K562 (cell line): ENCODE data around the gene PPP1R3G. TPM values are rescaled to one million over a fixed set of nuclear protein-coding genes. Genes with fewer than 3 reads are reported as not detected.

Source experiments
- BRCA1 ChIP-seq, 2 experiments: fragments of 450-650 bp in 1 of 2; sonication (generic) in 1 of 2; formaldehyde crosslinking in 1 of 2; IDR thresholded peaks; 2 replicates each; pipeline versions ENCODE4 v1.5.0 to v1.6.1; 2017 to 2020; ENCODE audit warnings: mild to moderate bottlenecking in 1 of 2, missing genetic modification reagents in 1 of 2
- FOS ChIP-seq: IDR thresholded peaks from 3 replicates; pipeline ENCODE4 v1.6.1; 2011; ENCODE audit not compliant: insufficient read length; ENCODE audit errors: extremely low read depth
- MCM3 ChIP-seq: fragments of 450-650 bp; IDR thresholded peaks from 2 replicates; pipeline ENCODE4 v1.6.1; 2016
- MECOM ChIP-seq: fragments of 250-450 bp; sonication (Bioruptor Pico); IDR thresholded peaks from 2 replicates; pipeline ENCODE4 v1.8.0; 2022; ENCODE audit warnings: inconsistent platforms
- MED1 ChIP-seq: sonication (generic); formaldehyde crosslinking; IDR thresholded peaks from 2 replicates; pipeline ENCODE4 v1.8.1; 2023; ENCODE audit warnings: missing genetic modification reagents, borderline replicate concordance
- MEF2D ChIP-seq: conservative IDR thresholded peaks from 2 replicates; pipeline ENCODE4 v1.6.1; 2016; ENCODE audit warnings: low read depth, missing genetic modification characterization, missing compliant biosample characterization
- NR2C2 ChIP-seq, 2 experiments: fragments of 200-800 bp in 1 of 2; sonication (Bioruptor generic) in 1 of 2; sonication (generic) in 1 of 2; formaldehyde crosslinking in 1 of 2; IDR thresholded peaks; 2 replicates each; pipeline versions ENCODE4 v1.6.1 to v1.8.0; 2016 to 2022; ENCODE audit warnings: mild to moderate bottlenecking in 1 of 2, missing compliant biosample characterization in 1 of 2, missing genetic modification characterization in 1 of 2, missing genetic modification reagents in 1 of 2
- RBFOX2 ChIP-seq: fragments of 200-400 bp; formaldehyde crosslinking; IDR thresholded peaks from 2 replicates; pipeline ENCODE4 v1.6.1; 2017; ENCODE audit warnings: low read depth, mild to moderate bottlenecking, low read length, moderate library complexity
- RHOXF2B ChIP-seq: fragments of 250-450 bp; sonication (Bioruptor Pico); conservative IDR thresholded peaks from 2 replicates; pipeline ENCODE4 v1.5.1; 2021
- SP2 ChIP-seq: IDR thresholded peaks from 2 replicates; pipeline ENCODE4 v1.6.1; 2011; ENCODE audit warnings: mild to moderate bottlenecking, low read depth, low read length, moderate library complexity; ENCODE audit not compliant: poor library complexity, severe bottlenecking; ENCODE audit errors: extremely low read depth
- TEAD4 ChIP-seq, 2 experiments: sonication (generic) in 1 of 2; formaldehyde crosslinking in 1 of 2; IDR thresholded peaks; 2 replicates each; pipeline versions ENCODE4 v1.6.1 to v1.8.0; 2012 to 2022; ENCODE audit warnings: borderline replicate concordance in 1 of 2, inconsistent platforms in 1 of 2, low read length in 1 of 2, mild to moderate bottlenecking in 1 of 2, missing genetic modification reagents in 1 of 2
- ZBTB17 ChIP-seq: fragments of 450-650 bp; formaldehyde crosslinking; IDR thresholded peaks from 2 replicates; pipeline ENCODE4 v1.4.0; 2020; ENCODE audit warnings: mild to moderate bottlenecking
- ZNF197 ChIP-seq: fragments of 200-800 bp; sonication (Bioruptor generic); IDR thresholded peaks from 2 replicates; pipeline ENCODE4 v1.6.1; 2016; ENCODE audit warnings: low read depth, missing genetic modification characterization, missing compliant biosample characterization
- ZNF263 ChIP-seq: sonication (generic); formaldehyde crosslinking; IDR thresholded peaks from 2 replicates; pipeline ENCODE4 v1.8.0; 2022; ENCODE audit warnings: mild to moderate bottlenecking, missing genetic modification reagents, borderline replicate concordance
- ZNF316 ChIP-seq: fragments of 450-650 bp; IDR thresholded peaks from 2 replicates; pipeline ENCODE4 v1.6.1; 2016
- ZNF76 ChIP-seq: fragments of 250-450 bp; sonication (Bioruptor Pico); IDR thresholded peaks from 2 replicates; pipeline ENCODE4 v1.4.0; 2020; ENCODE audit warnings: mild to moderate bottlenecking, moderate library complexity, borderline replicate concordance
- polyA plus RNA-seq, 8 experiments: library from polyadenylated mRNA; depleted of rRNA in 4 of 8; stranded (reverse) in 5 of 8; unstranded in 3 of 8; fragments of >200 nt; fragmentation: Nextera tagmentation in 2 of 8; fragmentation: Illumina TruSeq in 1 of 8; extraction: Ambion mirVana in 2 of 8; extraction: Trizol in 1 of 8; gene quantifications; 2 replicates each; pipeline versions ENCODE4 v1.2.1 to v1.2.3, GENCODE V29; 2011 to 2014; ENCODE audit warnings: inconsistent platforms in 1 of 8, missing spikeins in 1 of 8
- total RNA-seq, 7 experiments: library from RNA; depleted of rRNA in 6 of 7; stranded (reverse); fragments of >200 nt in 6 of 7; fragmentation: Illumina TruSeq in 2 of 7; extraction: Trizol in 2 of 7; gene quantifications; 2 replicates each; pipeline versions ENCODE4 v1.2.1 to v1.2.3, GENCODE V29; 2011 to 2021; ENCODE audit warnings: low replicate concordance in 1 of 7
- TF ChIP-seq, protein P1 (sequence below): sonication (generic); formaldehyde crosslinking; IDR thresholded peaks from 2 replicates; pipeline ENCODE4 v1.5.0; 2020; ENCODE audit warnings: missing genetic modification reagents
- TF ChIP-seq, protein P2 (sequence below): fragments of 250-450 bp; sonication (Bioruptor Pico); IDR thresholded peaks from 2 replicates; pipeline ENCODE4 v1.5.0; 2022; ENCODE audit warnings: mild to moderate bottlenecking
- TF ChIP-seq, protein P3 (sequence below): fragments of 450-650 bp; IDR thresholded peaks from 2 replicates; pipeline ENCODE4 v1.6.1; 2017; ENCODE audit warnings: antibody characterized with exemption
- TF ChIP-seq, protein P4 (sequence below): fragments of 450-650 bp; IDR thresholded peaks from 2 replicates; pipeline ENCODE4 v1.6.1; 2016
- TF ChIP-seq, protein P5 (sequence below): fragments of 250-450 bp; sonication (Bioruptor Pico); IDR thresholded peaks from 2 replicates; pipeline ENCODE4 v1.6.1; 2021; ENCODE audit warnings: mild to moderate bottlenecking
- TF ChIP-seq, protein P6 (sequence below): sonication (generic); formaldehyde crosslinking; IDR thresholded peaks from 2 replicates; pipeline ENCODE4 v1.8.0; 2022; ENCODE audit warnings: missing genetic modification reagents, mild to moderate bottlenecking, borderline replicate concordance

PPP1R3G gene
- total and polyA plus RNA-seq, 9 of the 15 experiments (the other 6 are each of a cell fraction or from before 2014, with no cell fraction given), result 0.01 to 0.13 (median 0.01) TPM; not detected in 4

DNA sequence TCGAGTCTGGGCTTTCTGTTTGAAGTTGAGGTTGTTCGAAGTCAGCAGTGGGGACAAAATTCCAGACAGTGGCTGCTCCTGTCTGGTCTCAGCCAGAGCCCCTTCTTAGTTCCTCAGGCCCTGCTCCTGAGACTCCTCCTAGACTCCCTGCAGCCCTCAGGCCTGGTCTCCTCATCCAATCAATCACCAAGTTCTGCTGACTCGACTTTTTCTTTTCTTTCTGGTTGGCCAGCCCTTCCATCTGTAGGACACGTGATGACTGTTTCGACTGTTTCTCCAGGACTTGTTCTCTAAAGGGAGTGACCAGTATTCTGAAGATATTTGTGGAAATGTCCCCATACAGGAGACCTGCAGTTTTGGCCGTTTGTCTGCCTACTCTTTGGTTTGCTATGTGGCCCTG, 19.5 kb downstream of the PPP1R3G start (continued):
- no peak for TF ChIP-seq NR2C2 (CRISPR knock-in tag; IDR thresholded peaks at IDR 0.05)
- no peak for TF ChIP-seq NR2C2 (tag; IDR thresholded peaks at IDR 0.05)
- TF ChIP-seq ZNF76 (CRISPR knock-in tag), result no peak
- TF ChIP-seq, protein P1, sequence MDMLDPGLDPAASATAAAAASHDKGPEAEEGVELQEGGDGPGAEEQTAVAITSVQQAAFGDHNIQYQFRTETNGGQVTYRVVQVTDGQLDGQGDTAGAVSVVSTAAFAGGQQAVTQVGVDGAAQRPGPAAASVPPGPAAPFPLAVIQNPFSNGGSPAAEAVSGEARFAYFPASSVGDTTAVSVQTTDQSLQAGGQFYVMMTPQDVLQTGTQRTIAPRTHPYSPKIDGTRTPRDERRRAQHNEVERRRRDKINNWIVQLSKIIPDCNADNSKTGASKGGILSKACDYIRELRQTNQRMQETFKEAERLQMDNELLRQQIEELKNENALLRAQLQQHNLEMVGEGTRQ, result no peak
- no peak for TF ChIP-seq FOS
- no peak for TF ChIP-seq RBFOX2
- TF ChIP-seq, protein P2, sequence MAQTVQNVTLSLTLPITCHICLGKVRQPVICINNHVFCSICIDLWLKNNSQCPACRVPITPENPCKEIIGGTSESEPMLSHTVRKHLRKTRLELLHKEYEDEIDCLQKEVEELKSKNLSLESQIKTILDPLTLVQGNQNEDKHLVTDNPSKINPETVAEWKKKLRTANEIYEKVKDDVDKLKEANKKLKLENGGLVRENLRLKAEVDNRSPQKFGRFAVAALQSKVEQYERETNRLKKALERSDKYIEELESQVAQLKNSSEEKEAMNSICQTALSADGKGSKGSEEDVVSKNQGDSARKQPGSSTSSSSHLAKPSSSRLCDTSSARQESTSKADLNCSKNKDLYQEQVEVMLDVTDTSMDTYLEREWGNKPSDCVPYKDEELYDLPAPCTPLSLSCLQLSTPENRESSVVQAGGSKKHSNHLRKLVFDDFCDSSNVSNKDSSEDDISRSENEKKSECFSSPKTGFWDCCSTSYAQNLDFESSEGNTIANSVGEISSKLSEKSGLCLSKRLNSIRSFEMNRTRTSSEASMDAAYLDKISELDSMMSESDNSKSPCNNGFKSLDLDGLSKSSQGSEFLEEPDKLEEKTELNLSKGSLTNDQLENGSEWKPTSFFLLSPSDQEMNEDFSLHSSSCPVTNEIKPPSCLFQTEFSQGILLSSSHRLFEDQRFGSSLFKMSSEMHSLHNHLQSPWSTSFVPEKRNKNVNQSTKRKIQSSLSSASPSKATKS, result no peak
- TF ChIP-seq SP2, result no peak
- TF ChIP-seq RHOXF2B (CRISPR knock-in tag), result no peak
- TF ChIP-seq ZNF316, result peak; percentile 95
- no peak for TF ChIP-seq ZNF197
- TF ChIP-seq, protein P3, sequence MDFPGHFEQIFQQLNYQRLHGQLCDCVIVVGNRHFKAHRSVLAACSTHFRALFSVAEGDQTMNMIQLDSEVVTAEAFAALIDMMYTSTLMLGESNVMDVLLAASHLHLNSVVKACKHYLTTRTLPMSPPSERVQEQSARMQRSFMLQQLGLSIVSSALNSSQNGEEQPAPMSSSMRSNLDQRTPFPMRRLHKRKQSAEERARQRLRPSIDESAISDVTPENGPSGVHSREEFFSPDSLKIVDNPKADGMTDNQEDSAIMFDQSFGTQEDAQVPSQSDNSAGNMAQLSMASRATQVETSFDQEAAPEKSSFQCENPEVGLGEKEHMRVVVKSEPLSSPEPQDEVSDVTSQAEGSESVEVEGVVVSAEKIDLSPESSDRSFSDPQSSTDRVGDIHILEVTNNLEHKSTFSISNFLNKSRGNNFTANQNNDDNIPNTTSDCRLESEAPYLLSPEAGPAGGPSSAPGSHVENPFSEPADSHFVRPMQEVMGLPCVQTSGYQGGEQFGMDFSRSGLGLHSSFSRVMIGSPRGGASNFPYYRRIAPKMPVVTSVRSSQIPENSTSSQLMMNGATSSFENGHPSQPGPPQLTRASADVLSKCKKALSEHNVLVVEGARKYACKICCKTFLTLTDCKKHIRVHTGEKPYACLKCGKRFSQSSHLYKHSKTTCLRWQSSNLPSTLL, result no peak
- TF ChIP-seq ZNF263 (CRISPR knock-in tag), result no peak
- TF ChIP-seq TEAD4 (IDR thresholded peaks at IDR 0.05; ENCODE audit: low read length), result no peak
- no peak for TF ChIP-seq TEAD4 (CRISPR knock-in tag; IDR thresholded peaks at IDR 0.05; ENCODE audit: borderline replicate concordance)
- TF ChIP-seq, protein P4, sequence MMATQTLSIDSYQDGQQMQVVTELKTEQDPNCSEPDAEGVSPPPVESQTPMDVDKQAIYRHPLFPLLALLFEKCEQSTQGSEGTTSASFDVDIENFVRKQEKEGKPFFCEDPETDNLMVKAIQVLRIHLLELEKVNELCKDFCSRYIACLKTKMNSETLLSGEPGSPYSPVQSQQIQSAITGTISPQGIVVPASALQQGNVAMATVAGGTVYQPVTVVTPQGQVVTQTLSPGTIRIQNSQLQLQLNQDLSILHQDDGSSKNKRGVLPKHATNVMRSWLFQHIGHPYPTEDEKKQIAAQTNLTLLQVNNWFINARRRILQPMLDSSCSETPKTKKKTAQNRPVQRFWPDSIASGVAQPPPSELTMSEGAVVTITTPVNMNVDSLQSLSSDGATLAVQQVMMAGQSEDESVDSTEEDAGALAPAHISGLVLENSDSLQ, result no peak
- TF ChIP-seq MED1, result no peak
- TF ChIP-seq, protein P5, sequence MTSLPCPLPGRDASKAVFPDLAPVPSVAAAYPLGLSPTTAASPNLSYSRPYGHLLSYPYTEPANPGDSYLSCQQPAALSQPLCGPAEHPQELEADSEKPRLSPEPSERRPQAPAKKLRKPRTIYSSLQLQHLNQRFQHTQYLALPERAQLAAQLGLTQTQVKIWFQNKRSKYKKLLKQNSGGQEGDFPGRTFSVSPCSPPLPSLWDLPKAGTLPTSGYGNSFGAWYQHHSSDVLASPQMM (CRISPR knock-in tag), result no peak
- no peak for TF ChIP-seq MECOM (CRISPR knock-in tag)
- no peak for TF ChIP-seq MEF2D (tag)
- TF ChIP-seq MCM3, result no peak
- TF ChIP-seq BRCA1 (IDR thresholded peaks at IDR 0.05), result no peak
- no peak for TF ChIP-seq BRCA1 (CRISPR knock-in tag; IDR thresholded peaks at IDR 0.05)
- no peak for TF ChIP-seq ZBTB17 (CRISPR knock-in tag)
- TF ChIP-seq, protein P6, sequence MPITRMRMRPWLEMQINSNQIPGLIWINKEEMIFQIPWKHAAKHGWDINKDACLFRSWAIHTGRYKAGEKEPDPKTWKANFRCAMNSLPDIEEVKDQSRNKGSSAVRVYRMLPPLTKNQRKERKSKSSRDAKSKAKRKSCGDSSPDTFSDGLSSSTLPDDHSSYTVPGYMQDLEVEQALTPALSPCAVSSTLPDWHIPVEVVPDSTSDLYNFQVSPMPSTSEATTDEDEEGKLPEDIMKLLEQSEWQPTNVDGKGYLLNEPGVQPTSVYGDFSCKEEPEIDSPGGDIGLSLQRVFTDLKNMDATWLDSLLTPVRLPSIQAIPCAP, result no peak
